Thyroid gland (tissue), 4 donors: Measurements from ENCODE around the gene GABPB2. TPM values are rescaled to one million over a fixed set of nuclear protein-coding genes. Genes with fewer than 3 reads are reported as not detected.

ENCODE experiments used
- DNase-seq, 2 donors: peaks; one replicate each; pipeline ENCODE4 v3.0.0-alpha.2; 2019
- H3K27ac ChIP-seq, 3 donors: fragments of 200-600 bp; sonication (generic); 1 replicate in 2 of 3; 2 replicates in 1 of 3; pipeline ENCODE4 v1.5.1; 2016 to 2019; ENCODE audit warnings: mild to moderate bottlenecking in 1 of 3, moderate library complexity in 1 of 3
- H3K27me3 ChIP-seq: fragments of 200-600 bp; sonication (generic); one replicate; pipeline ENCODE4 v1.5.1; 2019
- H3K36me3 ChIP-seq, 2 donors: fragments of 200-600 bp; sonication (generic); one replicate each; pipeline ENCODE4 v1.5.1; 2016 to 2019
- H3K4me1 ChIP-seq, 2 donors: fragments of 200-600 bp; sonication (generic); one replicate each; pipeline ENCODE4 v1.5.1; 2017 to 2019
- H3K4me3 ChIP-seq, 3 donors: fragments of 200-600 bp; sonication (generic); replicated peaks in 1 of 3; 1 replicate in 2 of 3; 2 replicates in 1 of 3; pipeline ENCODE4 v1.5.1; 2016; ENCODE audit warnings: mild to moderate bottlenecking in 1 of 3
- H3K9me3 ChIP-seq: fragments of 200-600 bp; sonication (generic); one replicate; pipeline ENCODE4 v1.5.1; 2017
- POLR2A ChIP-seq, 2 donors: fragments of 450-650 bp; IDR thresholded peaks; one replicate each; pipeline ENCODE4 v1.6.1; 2017; ENCODE audit warnings: antibody characterized with exemption in 2 of 2, mild to moderate bottlenecking in 2 of 2, moderate library complexity in 1 of 2
- WGBS, 2 donors: methylation state at CpG; one replicate each; pipeline ENCODE4 v1.1.5; 2017; 5-methylcytosine and 5-hydroxymethylcytosine counted together
- intact Hi-C: fragments of 100-400 bp; cut with DNase I; formaldehyde crosslinking; loops from one replicate; pipeline ENCODE4 v1.15.1; 2023
- small RNA-seq: library from RNA; depleted of rRNA; stranded (forward); fragments of <200 nt; gene quantifications from one replicate; pipeline ENCODE3, GENCODE V24; 2016
- total RNA-seq, 4 donors: library from RNA; depleted of rRNA; stranded (reverse); fragments of >200 nt; gene quantifications; one replicate each; pipeline ENCODE4 v1.2.3, GENCODE V29; 2016
- TF ChIP-seq, protein P1 (sequence below), 6 experiments: fragments of 200-600 bp in 3 of 6; fragments of 450-650 bp in 3 of 6; sonication (generic) in 3 of 6; IDR thresholded peaks; one replicate each; pipeline ENCODE4 v1.5.1; 2016 to 2019; ENCODE audit warnings: antibody characterized with exemption in 6 of 6, mild to moderate bottlenecking in 2 of 6, inconsistent platforms in 1 of 6, moderate library complexity in 1 of 6

GABPB2 gene
- total RNA-seq, 4 donors from 2014 or later: 14.9 to 22.2 (median 18.3) TPM

- TF ChIP-seq POLR2A (IDR thresholded peaks at IDR 0.05): peak in 1 of 2 donors; percentile 43
- TF ChIP-seq, protein P1, sequence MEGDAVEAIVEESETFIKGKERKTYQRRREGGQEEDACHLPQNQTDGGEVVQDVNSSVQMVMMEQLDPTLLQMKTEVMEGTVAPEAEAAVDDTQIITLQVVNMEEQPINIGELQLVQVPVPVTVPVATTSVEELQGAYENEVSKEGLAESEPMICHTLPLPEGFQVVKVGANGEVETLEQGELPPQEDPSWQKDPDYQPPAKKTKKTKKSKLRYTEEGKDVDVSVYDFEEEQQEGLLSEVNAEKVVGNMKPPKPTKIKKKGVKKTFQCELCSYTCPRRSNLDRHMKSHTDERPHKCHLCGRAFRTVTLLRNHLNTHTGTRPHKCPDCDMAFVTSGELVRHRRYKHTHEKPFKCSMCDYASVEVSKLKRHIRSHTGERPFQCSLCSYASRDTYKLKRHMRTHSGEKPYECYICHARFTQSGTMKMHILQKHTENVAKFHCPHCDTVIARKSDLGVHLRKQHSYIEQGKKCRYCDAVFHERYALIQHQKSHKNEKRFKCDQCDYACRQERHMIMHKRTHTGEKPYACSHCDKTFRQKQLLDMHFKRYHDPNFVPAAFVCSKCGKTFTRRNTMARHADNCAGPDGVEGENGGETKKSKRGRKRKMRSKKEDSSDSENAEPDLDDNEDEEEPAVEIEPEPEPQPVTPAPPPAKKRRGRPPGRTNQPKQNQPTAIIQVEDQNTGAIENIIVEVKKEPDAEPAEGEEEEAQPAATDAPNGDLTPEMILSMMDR (IDR thresholded peaks at IDR 0.05): peak in 4 of 6 experiments; percentile 14 to 53 (median 27)
- H3K4me1 ChIP-seq: peaks cover 14 to 21% of the 10 kb centered on the region in 2 donors
- intact Hi-C loops: no loop called here
- H3K4me3 ChIP-seq: peak within 1 kb of the TSS; percentile 43 to 60 (median 53)
- peak; percentile 97 to 98 for DNase-seq
- WGBS, 2 donors: 0% methylated on average over 30 to 38 of the region's 38 CpGs
- peak within 1 kb of the TSS; percentile 70 to 91 (median 76) for H3K27ac ChIP-seq
- peaks cover 10 to 11% of the 10 kb centered on the region in 2 donors for H3K36me3 ChIP-seq
- H3K27me3 ChIP-seq: no peaks in the 10 kb centered on the region
- no peaks in the 10 kb centered on the region for H3K9me3 ChIP-seq
These were observed 95.4 kb downstream of the GABPB2 start, which contains the start of the genes LYSMD1 and SCNM1 for GRCh38 chr1:151165738-151166504. LYSMD1 (minus strand) TSS chr1:151165902; CDS start chr1:151165258, 644 bp downstream. SCNM1 (plus strand) TSS chr1:151166144; CDS start chr1:151166153, 9 bp downstream.

GRCh38 chr1:151166505-151166956 lies 96.0 kb downstream of the GABPB2 start:
- H3K36me3 ChIP-seq: peaks cover 5 to 8% of the 10 kb centered on the region in 2 donors
- no peaks in the 10 kb centered on the region for H3K27me3 ChIP-seq
- intact Hi-C loops: no loop called here
- peak overlapping the region; percentile 43 to 60 (median 53) for H3K4me3 ChIP-seq
- H3K9me3 ChIP-seq: no peaks in the 10 kb centered on the region
- WGBS, 2 donors: 2 to 3% methylated on average over 15 of the region's 15 CpGs
- H3K4me1 ChIP-seq: peaks cover 14 to 21% of the 10 kb centered on the region in 2 donors
- TF ChIP-seq, protein P1 (IDR thresholded peaks at IDR 0.05): no peak
- TF ChIP-seq POLR2A (IDR thresholded peaks at IDR 0.05): no peak
- DNase-seq: peak; percentile 21 to 23
- H3K27ac ChIP-seq: peak overlapping the region in 2 of 3 donors; percentile 70 to 76

DNA sequence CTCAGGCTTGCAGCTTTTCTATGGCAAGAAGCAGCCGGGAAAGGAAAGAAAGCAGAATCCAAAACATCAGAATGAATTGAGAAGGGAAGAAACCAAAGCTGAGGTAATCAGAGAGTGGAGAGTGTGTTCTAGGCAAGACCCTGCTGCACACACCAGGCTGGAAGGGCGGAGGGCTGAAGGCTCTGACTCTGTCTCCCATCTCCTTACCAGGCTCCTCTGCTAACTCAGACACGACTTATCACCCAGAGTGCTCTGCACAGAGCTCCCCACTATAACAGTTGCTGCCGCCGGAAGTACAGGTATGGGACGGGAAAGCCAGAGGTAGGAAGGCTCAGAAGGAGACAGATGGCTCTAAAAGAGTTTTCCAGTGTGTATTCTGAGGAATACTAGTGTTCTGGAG lies 96.6 kb downstream of the GABPB2 start:
- no peaks in the 10 kb centered on the region for H3K9me3 ChIP-seq
- peaks cover 14 to 21% of the 10 kb centered on the region in 2 donors for H3K4me1 ChIP-seq
- TF ChIP-seq, protein P1 (IDR thresholded peaks at IDR 0.05): no peak
- no peak for TF ChIP-seq POLR2A (IDR thresholded peaks at IDR 0.05)
- no peak overlapping the region for H3K4me3 ChIP-seq
- 87 to 88% methylated on average over 6 of the region's 6 CpGs for WGBS, 2 donors
- H3K27ac ChIP-seq: no peak overlapping the region
- H3K36me3 ChIP-seq: peaks cover 3 to 5% of the 10 kb centered on the region in 2 donors
- no peaks in the 10 kb centered on the region for H3K27me3 ChIP-seq
- intact Hi-C loops: no loop called here
- DNase-seq: no peak

- H3K36me3 ChIP-seq: peaks cover 16 to 17% of the 10 kb centered on the region in 2 donors
- WGBS, 2 donors: 83 to 94% methylated on average over 5 of the region's 5 CpGs
- DNase-seq: no peak
- H3K4me3 ChIP-seq: no peak overlapping the region
- TF ChIP-seq POLR2A (IDR thresholded peaks at IDR 0.05): no peak
- TF ChIP-seq, protein P1 (IDR thresholded peaks at IDR 0.05): no peak
- no peak overlapping the region for H3K27ac ChIP-seq
- H3K4me1 ChIP-seq: peaks cover 6 to 8% of the 10 kb centered on the region in 2 donors
- H3K9me3 ChIP-seq: no peaks in the 10 kb centered on the region
- no peaks in the 10 kb centered on the region for H3K27me3 ChIP-seq
- intact Hi-C loops: no loop called here
These were observed 100.6 kb downstream of the GABPB2 start for GRCh38 chr1:151171190-151171589.

Small RNAs within 50 kb of the gene (small RNA-seq; reads per million reads assigned to genes)
- not detected for gene RNU6-884P

Other genes with a start within 250 kb of the GABPB2 start
- gene ARNT, start 194.2 kb upstream of the GABPB2 start, total RNA-seq: 10 to 100 TPM; 44.2 to 58.3 (median 51.4) TPM
- gene CTXND2, start 183.6 kb upstream of the GABPB2 start, total RNA-seq: not detected
- 10 to 100 TPM; 35.4 to 59.9 (median 44.8) TPM for gene SETDB1, start 144.4 kb upstream of the GABPB2 start, total RNA-seq
- 100 to 1,000 TPM; 158 to 183 (median 171) TPM for gene CERS2, start 95.9 kb upstream of the GABPB2 start, total RNA-seq
- gene ANXA9, start 88.5 kb upstream of the GABPB2 start, total RNA-seq: 10 to 100 TPM in 2 of 4 donors, 1 to 10 TPM in 2; 5.8 to 14.9 (median 10.0) TPM
- 100 to 1,000 TPM in 1 of 4 donors, 10 to 100 TPM in 3; 50.9 to 103 (median 90.4) TPM for gene MINDY1, start 63.9 kb upstream of the GABPB2 start, total RNA-seq
- 10 to 100 TPM; 66.0 to 79.0 (median 76.3) TPM for gene PRUNE1, start 62.3 kb upstream of the GABPB2 start, total RNA-seq
- gene BNIPL, start 34.2 kb upstream of the GABPB2 start, total RNA-seq: 10 to 100 TPM in 1 of 4 donors, 1 to 10 TPM in 3; 4.0 to 16.8 (median 5.0) TPM
- 10 to 100 TPM in 3 of 4 donors, 1 to 10 TPM in 1; 7.8 to 22.6 (median 14.8) TPM for gene C1orf56, start 23.0 kb upstream of the GABPB2 start, total RNA-seq
- 10 to 100 TPM; 64.9 to 95.3 (median 82.2) TPM for gene CDC42SE1, start 11.1 kb upstream of the GABPB2 start, total RNA-seq
- 1 to 10 TPM in 2 of 4 donors, under 1 TPM in 2; 0.46 to 1.6 (median 1.2) TPM for gene MLLT11, start 10.4 kb upstream of the GABPB2 start, total RNA-seq
- gene SEMA6C, start 75.9 kb downstream of the GABPB2 start, total RNA-seq: 1 to 10 TPM; 2.5 to 5.9 (median 3.4) TPM
- 1 to 10 TPM; 2.2 to 4.2 (median 2.4) TPM for gene TNFAIP8L2, start 85.9 kb downstream of the GABPB2 start, total RNA-seq
- gene LYSMD1, start 95.1 kb downstream of the GABPB2 start, total RNA-seq: 10 to 100 TPM; 13.4 to 19.7 (median 15.7) TPM
- 10 to 100 TPM; 13.2 to 44.5 (median 24.5) TPM for gene SCNM1, start 95.4 kb downstream of the GABPB2 start, total RNA-seq
- gene TMOD4, start 105.2 kb downstream of the GABPB2 start, total RNA-seq: not detected
- 10 to 100 TPM; 36.9 to 47.5 (median 39.9) TPM for gene VPS72, start 119.4 kb downstream of the GABPB2 start, total RNA-seq
- gene PIP5K1A, start 127.8 kb downstream of the GABPB2 start, total RNA-seq: 10 to 100 TPM; 53.4 to 74.5 (median 57.8) TPM
- 100 to 1,000 TPM in 2 of 4 donors, 10 to 100 TPM in 2; 77.1 to 110 (median 96.5) TPM for gene PSMD4, start 184.0 kb downstream of the GABPB2 start, total RNA-seq
- gene ZNF687, start 211.5 kb downstream of the GABPB2 start, total RNA-seq: 10 to 100 TPM; 24.2 to 38.0 (median 33.7) TPM